Left lung (tissue), 10 donors: ENCODE measurements around the gene HEXD. TPM values are rescaled to one million over a fixed set of nuclear protein-coding genes. Genes with fewer than 3 reads are reported as not detected.
"Not testable (repeated sequence)": the region's sequence is repeated elsewhere in the genome, so short reads cannot be mapped to it uniquely, and the experiment has no call there.

ENCODE experiments used
- ATAC-seq: fragments of 200-7000 bp; cut with Tn5 transposase; one replicate; pipeline ENCODE4 v1.9.1; 2020; ENCODE audit warnings: moderate library complexity
- DNase-seq, 4 donors: peaks; one replicate each; pipeline ENCODE4 v3.0.0-alpha.2; 2013 to 2020
- H3K27ac ChIP-seq, 2 donors: fragments of 200-600 bp; sonication (generic) in 1 of 2; one replicate each; pipeline versions ENCODE4 v1.5.0 to v1.8.0; 2020 to 2021
- H3K27me3 ChIP-seq, 2 donors: fragments of 200-600 bp; sonication (generic) in 1 of 2; one replicate each; pipeline versions ENCODE4 v1.5.0 to v1.8.0; 2020 to 2021
- H3K36me3 ChIP-seq, 2 donors: fragments of 200-600 bp; sonication (generic) in 1 of 2; one replicate each; pipeline versions ENCODE4 v1.5.0 to v1.8.0; 2020 to 2021
- H3K4me1 ChIP-seq, 2 donors: fragments of 200-600 bp; one replicate each; pipeline ENCODE4 v1.8.0; 2021
- H3K4me3 ChIP-seq, 2 donors: fragments of 200-600 bp; sonication (generic) in 1 of 2; one replicate each; pipeline versions ENCODE4 v1.5.0 to v1.8.0; 2020 to 2021; ENCODE audit warnings: mild to moderate bottlenecking in 1 of 2
- H3K9me3 ChIP-seq, 2 donors: fragments of 200-600 bp; sonication (generic) in 1 of 2; one replicate each; pipeline versions ENCODE4 v1.5.0 to v1.8.0; 2020 to 2021
- CTCF ChIP-seq, 2 donors: fragments of 200-600 bp; sonication (generic) in 1 of 2; IDR thresholded peaks; one replicate each; pipeline versions ENCODE4 v1.5.0 to v1.8.0; 2021; ENCODE audit warnings: antibody characterized with exemption in 2 of 2
- intact Hi-C, 2 donors: fragments of 100-400 bp; cut with DNase I; formaldehyde crosslinking; loops; one replicate each; pipeline versions ENCODE4 v1.11.2 to v1.14.2; 2022
- polyA plus RNA-seq, 6 donors: library from polyadenylated mRNA; unstranded; fragments of 120-200 nt; gene quantifications; one replicate each; pipeline ENCODE4 v1.2.1, GENCODE V29; 2013; ENCODE audit not compliant: insufficient read length in 6 of 6
- total RNA-seq, 2 donors: library from RNA; stranded (reverse); fragmentation: NEBNext Ultra II Directional; extraction: Animal tissue kit (Norgen Biotek cat#: 25700); gene quantifications; one replicate each; pipeline ENCODE4 v1.2.1, GENCODE V29; 2021
- donor health status: DM: no; HTN: yes; CAD: no.
- donor health status: DM: no; HTN: no; CAD: no.

The HEXD gene
- total and polyA plus RNA-seq, 8 donors = 28.6 to 48.3 (median 38.4) TPM

- no peak for ATAC-seq
Measured at GRCh38 chr17:82378741-82379021, 39.5 kb upstream of the HEXD start.

GRCh38 chr17:82380860-82381702 is 37.1 kb upstream of the HEXD start:
- TF ChIP-seq CTCF (IDR thresholded peaks at IDR 0.05) = no peak
- Histone ChIP-seq H3K36me3 (no peaks in the 10 kb centered on the region), H3K4me3 (no peak overlapping the region), H3K27ac (no peak overlapping the region), H3K4me1 (no peaks in the 10 kb centered on the region), H3K27me3 (peaks cover 11 to 89% of the 10 kb centered on the region in 2 donors), H3K9me3 (no peaks in the 10 kb centered on the region)
- DNase-seq = no peak
- no peak for ATAC-seq
- intact Hi-C loops = no loop called here

More at GRCh38 chr17:82378741-82379021, 39.5 kb upstream of the HEXD start:
- Histone ChIP-seq H3K27me3 (peaks cover 34 to 90% of the 10 kb centered on the region in 2 donors), H3K27ac (no peak overlapping the region), H3K9me3 (no peaks in the 10 kb centered on the region), H3K36me3 (no peaks in the 10 kb centered on the region), H3K4me1 (no peaks in the 10 kb centered on the region), H3K4me3 (no peak overlapping the region)
- DNase-seq = peak in 1 of 4 donors; percentile 66
- no peak for TF ChIP-seq CTCF (IDR thresholded peaks at IDR 0.05)
- intact Hi-C loops = no loop called here

GRCh38 chr17:82381703-82382009 is 36.5 kb upstream of the HEXD start:
- intact Hi-C loops = not testable (repeated sequence)

GRCh38 chr17:82382220-82382932 is 35.8 kb upstream of the HEXD start:
- peaks cover 14 to 94% of the 10 kb centered on the region in 2 donors for H3K27me3 ChIP-seq
- ATAC-seq, H3K9me3 ChIP-seq, intact Hi-C loops, H3K36me3 ChIP-seq, H3K27ac ChIP-seq, H3K4me3 ChIP-seq, H3K4me1 ChIP-seq: not testable (repeated sequence)
- DNase-seq = peak in 1 of 4 donors; percentile 62

More at GRCh38 chr17:82381703-82382009, 36.5 kb upstream of the HEXD start:
- DNase-seq = peak in 1 of 4 donors; percentile 24
- not testable (repeated sequence) for H3K4me3 ChIP-seq, H3K36me3 ChIP-seq, ATAC-seq, H3K4me1 ChIP-seq, H3K9me3 ChIP-seq, H3K27ac ChIP-seq
- H3K27me3 ChIP-seq = peaks cover 10 to 89% of the 10 kb centered on the region in 2 donors

- Histone ChIP-seq H3K36me3 (no peaks in the 10 kb centered on the region), H3K27ac (no peak overlapping the region), H3K4me3 (no peak overlapping the region), H3K9me3 (no peaks in the 10 kb centered on the region), H3K27me3 (peaks cover 14 to 94% of the 10 kb centered on the region in 2 donors), H3K4me1 (peaks cover 0 to 10% of the 10 kb centered on the region in 2 donors)
- DNase-seq = peak in 1 of 4 donors; percentile 79
- intact Hi-C loops = no loop called here
- no peak for TF ChIP-seq CTCF (IDR thresholded peaks at IDR 0.05)
- ATAC-seq = no peak
Measured at GRCh38 chr17:82382933-82383255, 35.3 kb upstream of the HEXD start.

GRCh38 chr17:82383411-82383810 is 34.7 kb upstream of the HEXD start:
- H3K9me3 ChIP-seq = no peaks in the 10 kb centered on the region
- H3K4me1 ChIP-seq = peaks cover 0 to 10% of the 10 kb centered on the region in 2 donors
- H3K27me3 ChIP-seq = peaks cover 12 to 94% of the 10 kb centered on the region in 2 donors
- no peak overlapping the region for H3K27ac ChIP-seq
- TF ChIP-seq CTCF (IDR thresholded peaks at IDR 0.05) = no peak
- intact Hi-C loops = no loop called here
- ATAC-seq (no peak), DNase-seq (peak in 1 of 4 donors; percentile 38)
- no peak overlapping the region for H3K4me3 ChIP-seq
- H3K36me3 ChIP-seq = no peaks in the 10 kb centered on the region
